Activated CD4-positive, alpha-beta memory T cell treated with anti-CD3 and anti-CD28 coated beads for 36 hours (primary cell): ENCODE measurements around the gene GOLM1. TPM values are rescaled to one million over a fixed set of nuclear protein-coding genes. Genes with fewer than 3 reads are reported as not detected.
A peak's percentile ranks its signal among the peaks of the same experiment; 100 is the strongest.
"Not testable (repeated sequence)": the region's sequence is repeated elsewhere in the genome, so short reads cannot be mapped to it uniquely, and the experiment has no call there.

Experiments used
- CTCF ChIA-PET: fragments of 350-600 bp; sonication (Branson Sonifier 250); formaldehyde crosslinking; loops from one replicate; lab custom pipeline; 2021; ENCODE audit warnings: antibody characterized with exemption, inconsistent platforms; lab: Charles Lee
- POLR2A ChIA-PET: fragments of 350-600 bp; sonication (Branson Sonifier 250); formaldehyde crosslinking; loops from one replicate; lab custom pipeline; 2021; ENCODE audit warnings: antibody characterized with exemption; lab: Charles Lee
- DNase-seq: peaks from one replicate; pipeline ENCODE4 v3.0.0-alpha.2; 2020
- H3K27ac Mint-ChIP-seq: one replicate; pipeline ENCODE4 v1.8.0; 2021; ENCODE audit warnings: mixed read lengths
- H3K27me3 Mint-ChIP-seq: one replicate; pipeline ENCODE4 v1.8.0; 2021; ENCODE audit warnings: mixed read lengths
- H3K36me3 Mint-ChIP-seq: one replicate; pipeline ENCODE4 v1.8.0; 2021; ENCODE audit warnings: mixed read lengths
- H3K4me1 Mint-ChIP-seq: one replicate; pipeline ENCODE4 v1.8.0; 2021; ENCODE audit warnings: low read depth, mixed read lengths
- H3K4me3 Mint-ChIP-seq: one replicate; pipeline ENCODE4 v1.8.0; 2021; ENCODE audit warnings: mild to moderate bottlenecking, mixed read lengths
- H3K9me3 Mint-ChIP-seq: one replicate; pipeline ENCODE4 v1.8.0; 2021; ENCODE audit warnings: mixed read lengths
- intact Hi-C: fragments of 100-400 bp; cut with micrococcal nuclease; formaldehyde crosslinking; loops from one replicate; pipeline ENCODE4 v1.15.1; 2023
- total RNA-seq, 2 experiments: library from RNA; stranded (reverse); gene quantifications; one replicate each; pipeline ENCODE4 v1.2.3, GENCODE V29; 2021

GOLM1 gene, protein sequence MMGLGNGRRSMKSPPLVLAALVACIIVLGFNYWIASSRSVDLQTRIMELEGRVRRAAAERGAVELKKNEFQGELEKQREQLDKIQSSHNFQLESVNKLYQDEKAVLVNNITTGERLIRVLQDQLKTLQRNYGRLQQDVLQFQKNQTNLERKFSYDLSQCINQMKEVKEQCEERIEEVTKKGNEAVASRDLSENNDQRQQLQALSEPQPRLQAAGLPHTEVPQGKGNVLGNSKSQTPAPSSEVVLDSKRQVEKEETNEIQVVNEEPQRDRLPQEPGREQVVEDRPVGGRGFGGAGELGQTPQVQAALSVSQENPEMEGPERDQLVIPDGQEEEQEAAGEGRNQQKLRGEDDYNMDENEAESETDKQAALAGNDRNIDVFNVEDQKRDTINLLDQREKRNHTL
- total RNA-seq: 1 to 10 TPM; 2.0 to 2.1 TPM

- ChIA-PET POLR2A (no interaction called here), CTCF (no interaction called here)
- intact Hi-C loops: loop anchor here (2.0 kb wide), 1 partner anchor 182 kb away; no protein-coding TSS in a partner anchor
- peaks cover 8% of the 10 kb centered on the region for H3K4me1 Mint-ChIP-seq
- H3K27ac Mint-ChIP-seq: no peak within 1 kb of the TSS
- H3K4me3 Mint-ChIP-seq: peak within 1 kb of the TSS; percentile 73
- H3K27me3 Mint-ChIP-seq: peaks cover 38% of the 10 kb centered on the region
- H3K9me3 Mint-ChIP-seq: no peaks in the 10 kb centered on the region
- no peaks in the 10 kb centered on the region for H3K36me3 Mint-ChIP-seq
- DNase-seq: peak; percentile 47
These were observed at the start of gene GOLM1 for GRCh38 chr9:86098824-86099700. TSS of gene GOLM1 (minus strand) at chr9:86099558. CDS start at chr9:86079320, 20,238 bp downstream.

DNA sequence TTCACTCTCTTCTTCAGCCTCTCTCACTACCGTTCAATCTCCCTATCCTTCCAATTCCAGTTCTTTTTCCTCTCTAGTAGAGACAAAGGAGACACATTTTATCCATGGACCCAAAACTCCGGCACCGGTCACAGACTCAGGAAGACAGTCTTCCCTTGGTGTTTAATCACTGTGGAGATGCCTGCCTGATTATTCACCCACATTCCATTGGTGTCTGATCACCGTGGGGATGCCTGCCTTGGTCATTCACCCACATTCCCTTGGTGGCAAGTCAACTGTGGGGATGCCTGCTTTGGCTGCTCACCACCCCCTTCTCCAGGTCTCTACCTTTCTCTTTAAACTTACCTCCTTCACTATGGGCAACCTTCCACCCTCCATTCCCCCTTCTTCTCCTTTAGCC, 47.3 kb upstream of the GOLM1 start:
- POLR2A ChIA-PET: not testable (repeated sequence)

GRCh38 chr9:86145960-86146359, 46.6 kb upstream of the GOLM1 start:
- H3K9me3 Mint-ChIP-seq, H3K27ac Mint-ChIP-seq, H3K27me3 Mint-ChIP-seq, H3K36me3 Mint-ChIP-seq, POLR2A ChIA-PET, intact Hi-C loops, DNase-seq, H3K4me1 Mint-ChIP-seq, H3K4me3 Mint-ChIP-seq, CTCF ChIA-PET: not testable (repeated sequence)

More for the DNA sequence above, 47.3 kb upstream of the GOLM1 start:
- H3K36me3 Mint-ChIP-seq, H3K4me3 Mint-ChIP-seq, H3K4me1 Mint-ChIP-seq, CTCF ChIA-PET, H3K27me3 Mint-ChIP-seq, DNase-seq, intact Hi-C loops, H3K9me3 Mint-ChIP-seq, H3K27ac Mint-ChIP-seq: not testable (repeated sequence)

- no peak for DNase-seq
- POLR2A ChIA-PET: no interaction called here
- CTCF ChIA-PET: no interaction called here
- Mint-ChIP-seq H3K36me3 (no peaks in the 10 kb centered on the region), H3K9me3 (no peaks in the 10 kb centered on the region), H3K27me3 (peaks cover 7% of the 10 kb centered on the region), H3K4me1 (no peaks in the 10 kb centered on the region), H3K27ac (no peak overlapping the region), H3K4me3 (no peak overlapping the region)
- intact Hi-C loops: no loop called here
These were observed 43.6 kb upstream of the GOLM1 start for GRCh38 chr9:86142973-86143372.

DNA sequence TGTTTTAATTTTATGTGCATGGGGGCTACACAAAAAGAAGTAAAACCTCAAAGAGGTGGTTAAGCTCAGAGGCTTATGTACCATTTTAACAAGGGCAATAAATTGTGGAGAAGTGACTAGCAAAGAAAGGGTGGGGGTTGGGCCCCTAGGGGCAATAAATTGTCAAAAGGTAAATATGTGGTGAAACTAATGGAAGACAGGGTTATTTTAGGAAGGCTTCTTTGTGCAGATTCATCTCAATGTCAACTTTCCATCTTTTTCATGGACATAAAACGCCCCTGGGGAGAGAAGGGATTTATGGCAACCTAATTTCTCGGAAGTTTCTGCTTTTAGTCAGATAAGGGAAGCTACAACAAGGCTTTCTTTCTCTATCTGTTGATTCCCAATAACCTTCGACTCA, 42.5 kb upstream of the GOLM1 start:
- DNase-seq: no peak
- ChIA-PET CTCF (no interaction called here), POLR2A (no interaction called here)
- Mint-ChIP-seq H3K27me3 (peaks cover 7% of the 10 kb centered on the region), H3K4me1 (no peaks in the 10 kb centered on the region), H3K36me3 (no peaks in the 10 kb centered on the region), H3K9me3 (no peaks in the 10 kb centered on the region), H3K27ac (no peak overlapping the region), H3K4me3 (no peak overlapping the region)
- intact Hi-C loops: no loop called here

DNA sequence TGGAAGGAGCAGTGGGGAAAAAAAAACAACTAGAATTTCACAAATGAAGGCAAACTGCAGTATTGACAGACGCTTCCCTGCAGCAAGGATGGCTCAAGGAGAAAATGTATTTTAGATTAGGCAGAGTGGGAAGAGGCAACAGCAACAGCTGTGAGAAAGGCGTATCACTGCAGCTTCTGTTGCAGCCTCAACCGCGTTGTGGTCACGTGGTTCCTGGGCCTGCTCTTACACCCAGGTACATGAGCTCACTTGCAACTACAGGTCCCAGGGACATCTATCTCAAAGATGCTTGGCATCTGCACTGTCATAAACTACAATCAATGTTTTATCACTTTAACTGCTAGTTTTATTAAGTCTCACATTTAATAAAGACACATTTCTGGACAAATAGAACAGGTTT, 36.0 kb upstream of the GOLM1 start:
- Mint-ChIP-seq H3K36me3 (no peaks in the 10 kb centered on the region), H3K27me3 (peaks cover 3% of the 10 kb centered on the region), H3K4me3 (no peak overlapping the region), H3K27ac (no peak overlapping the region), H3K4me1 (no peaks in the 10 kb centered on the region), H3K9me3 (no peaks in the 10 kb centered on the region)
- no peak for DNase-seq
- intact Hi-C loops: no loop called here
- ChIA-PET POLR2A (no interaction called here), CTCF (no interaction called here)

DNA sequence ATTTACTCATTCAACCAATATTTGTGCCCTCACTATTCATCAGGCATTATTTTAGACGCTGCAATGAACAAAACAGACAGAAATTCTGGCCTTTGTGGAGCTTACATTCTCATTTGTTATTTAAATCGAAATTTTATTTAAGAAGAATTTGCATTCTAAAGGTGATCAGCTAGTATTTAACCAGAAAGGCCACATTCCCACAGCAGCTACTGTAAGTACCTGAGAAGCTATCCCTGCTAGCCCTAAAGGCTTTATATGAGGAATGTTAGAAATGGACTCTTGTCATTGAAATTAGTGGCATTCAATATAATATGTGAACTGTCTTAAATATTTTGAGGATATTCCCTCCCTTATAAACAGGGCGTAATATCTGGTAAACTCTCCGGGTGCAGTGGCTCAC, 35.0 kb upstream of the GOLM1 start:
- intact Hi-C loops: no loop called here
- peaks cover 2% of the 10 kb centered on the region for H3K27me3 Mint-ChIP-seq

GRCh38 chr9:86128235-86128822, 29.0 kb upstream of the GOLM1 start:
- intact Hi-C loops: no loop called here
- Mint-ChIP-seq H3K4me3 (no peak overlapping the region), H3K4me1 (no peaks in the 10 kb centered on the region), H3K36me3 (no peaks in the 10 kb centered on the region), H3K9me3 (no peaks in the 10 kb centered on the region), H3K27me3 (peaks cover 2% of the 10 kb centered on the region), H3K27ac (no peak overlapping the region)
- no peak for DNase-seq
- CTCF ChIA-PET: no interaction called here
- POLR2A ChIA-PET: no interaction called here

More for the DNA sequence above, 35.0 kb upstream of the GOLM1 start:
- Mint-ChIP-seq H3K36me3 (no peaks in the 10 kb centered on the region), H3K27ac (no peak overlapping the region), H3K9me3 (no peaks in the 10 kb centered on the region), H3K4me3 (no peak overlapping the region), H3K4me1 (no peaks in the 10 kb centered on the region)
- no peak for DNase-seq
- CTCF ChIA-PET: no interaction called here
- POLR2A ChIA-PET: no interaction called here

GRCh38 chr9:86126998-86127972, 27.9 kb upstream of the GOLM1 start:
- ChIA-PET POLR2A (no interaction called here), CTCF (no interaction called here)
- H3K4me3 Mint-ChIP-seq: no peak overlapping the region
- no peak overlapping the region for H3K27ac Mint-ChIP-seq
- no peak for DNase-seq
- peaks cover 4% of the 10 kb centered on the region for H3K27me3 Mint-ChIP-seq
- intact Hi-C loops: no loop called here
- H3K9me3 Mint-ChIP-seq: no peaks in the 10 kb centered on the region
- no peaks in the 10 kb centered on the region for H3K4me1 Mint-ChIP-seq
- H3K36me3 Mint-ChIP-seq: no peaks in the 10 kb centered on the region

GRCh38 chr9:86122311-86122710, 23.0 kb upstream of the GOLM1 start:
- Mint-ChIP-seq H3K36me3 (no peaks in the 10 kb centered on the region), H3K9me3 (no peaks in the 10 kb centered on the region), H3K27ac (no peak overlapping the region), H3K4me3 (no peak overlapping the region), H3K4me1 (no peaks in the 10 kb centered on the region), H3K27me3 (peaks cover 2% of the 10 kb centered on the region)
- ChIA-PET POLR2A (no interaction called here), CTCF (interaction anchor here (0.7 kb wide), 1 partner anchor 11 kb away, joined by 3 read pairs; no protein-coding TSS in a partner anchor)
- DNase-seq: no peak
- intact Hi-C loops: no loop called here

DNA sequence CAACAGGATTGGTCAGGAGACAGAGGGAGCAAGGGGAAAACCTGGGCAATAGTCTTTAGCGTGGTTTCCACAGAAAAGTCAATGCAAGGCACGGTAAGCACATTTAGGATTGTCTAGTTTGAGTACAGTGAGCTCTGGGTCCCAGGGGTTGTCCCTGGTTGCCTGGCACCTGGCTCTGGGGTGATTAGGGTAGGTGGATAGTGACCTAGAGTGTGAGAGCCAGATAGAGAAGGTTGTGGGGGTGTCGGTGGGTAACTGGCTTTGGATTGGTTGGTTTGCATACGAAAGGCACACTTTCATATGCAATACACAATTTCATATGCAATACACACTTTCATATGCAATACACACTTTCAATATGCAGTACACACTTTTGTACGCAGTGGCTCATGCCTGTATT, 20.1 kb upstream of the GOLM1 start:
- ChIA-PET POLR2A (interaction anchor here (0.6 kb wide), 1 partner anchor 13 kb away, joined by 4 read pairs; no protein-coding TSS in a partner anchor), CTCF (no interaction called here)
- H3K9me3 Mint-ChIP-seq: no peaks in the 10 kb centered on the region
- intact Hi-C loops: no loop called here
- H3K27ac Mint-ChIP-seq: no peak overlapping the region
- H3K36me3 Mint-ChIP-seq: no peaks in the 10 kb centered on the region
- no peaks in the 10 kb centered on the region for H3K4me1 Mint-ChIP-seq
- DNase-seq: no peak
- H3K4me3 Mint-ChIP-seq: no peak overlapping the region
- H3K27me3 Mint-ChIP-seq: peaks cover 4% of the 10 kb centered on the region
